Measurements from ENCODE around the gene PADI1. TPM values are rescaled to one million over a fixed set of nuclear protein-coding genes. Genes with fewer than 3 reads are reported as not detected.
A peak's percentile ranks its signal among the peaks of the same experiment; 100 is the strongest.

The PADI1 gene
- total and polyA plus RNA-seq, 7 donors, result not detected

DNA sequence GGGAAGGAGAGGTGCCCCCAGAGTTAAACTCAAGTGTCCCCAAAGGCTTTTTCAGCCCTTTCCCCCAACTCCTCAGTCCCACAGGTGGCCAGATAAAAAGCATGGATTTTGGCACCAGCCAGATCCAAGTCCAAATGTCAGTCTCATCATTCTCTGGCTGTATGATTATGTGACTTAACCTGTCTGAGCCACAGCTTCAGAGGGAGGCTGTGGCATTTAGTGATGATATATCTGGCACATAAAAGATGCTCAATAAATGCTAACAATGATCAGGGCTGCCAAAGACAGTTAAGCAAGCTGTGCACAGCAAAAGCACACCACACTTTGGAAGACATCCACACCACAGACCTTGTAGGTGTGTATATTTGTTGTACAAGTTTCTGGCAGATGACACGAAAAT lies 38.3 kb downstream of the PADI1 start:
- Histone ChIP-seq H3K36me3 (ENCODE audit: insufficient read depth in 1 of 2, low read depth in 1 of 2) (no peaks in the 10 kb centered on the region), H3K9me3 (no peaks in the 10 kb centered on the region), H3K4me1 (no peaks in the 10 kb centered on the region), H3K4me3 (no peak overlapping the region), H3K27me3 (ENCODE audit: insufficient read depth in 3 of 3, low read length in 2 of 3) (peaks cover 0 to 2% (median 0%) of the 10 kb centered on the region in 3 donors), H3K27ac (no peak overlapping the region)
- WGBS, 3 donors, result 88 to 91% (median 90%) methylated on average over 1 of the region's 1 CpG
- DNase-seq, result no peak
- no peak for ATAC-seq
- intact Hi-C loops (cut with DNase I), result no loop called here
- TF ChIP-seq, protein P1, sequence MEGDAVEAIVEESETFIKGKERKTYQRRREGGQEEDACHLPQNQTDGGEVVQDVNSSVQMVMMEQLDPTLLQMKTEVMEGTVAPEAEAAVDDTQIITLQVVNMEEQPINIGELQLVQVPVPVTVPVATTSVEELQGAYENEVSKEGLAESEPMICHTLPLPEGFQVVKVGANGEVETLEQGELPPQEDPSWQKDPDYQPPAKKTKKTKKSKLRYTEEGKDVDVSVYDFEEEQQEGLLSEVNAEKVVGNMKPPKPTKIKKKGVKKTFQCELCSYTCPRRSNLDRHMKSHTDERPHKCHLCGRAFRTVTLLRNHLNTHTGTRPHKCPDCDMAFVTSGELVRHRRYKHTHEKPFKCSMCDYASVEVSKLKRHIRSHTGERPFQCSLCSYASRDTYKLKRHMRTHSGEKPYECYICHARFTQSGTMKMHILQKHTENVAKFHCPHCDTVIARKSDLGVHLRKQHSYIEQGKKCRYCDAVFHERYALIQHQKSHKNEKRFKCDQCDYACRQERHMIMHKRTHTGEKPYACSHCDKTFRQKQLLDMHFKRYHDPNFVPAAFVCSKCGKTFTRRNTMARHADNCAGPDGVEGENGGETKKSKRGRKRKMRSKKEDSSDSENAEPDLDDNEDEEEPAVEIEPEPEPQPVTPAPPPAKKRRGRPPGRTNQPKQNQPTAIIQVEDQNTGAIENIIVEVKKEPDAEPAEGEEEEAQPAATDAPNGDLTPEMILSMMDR (IDR thresholded peaks at IDR 0.05), result no peak

DNA sequence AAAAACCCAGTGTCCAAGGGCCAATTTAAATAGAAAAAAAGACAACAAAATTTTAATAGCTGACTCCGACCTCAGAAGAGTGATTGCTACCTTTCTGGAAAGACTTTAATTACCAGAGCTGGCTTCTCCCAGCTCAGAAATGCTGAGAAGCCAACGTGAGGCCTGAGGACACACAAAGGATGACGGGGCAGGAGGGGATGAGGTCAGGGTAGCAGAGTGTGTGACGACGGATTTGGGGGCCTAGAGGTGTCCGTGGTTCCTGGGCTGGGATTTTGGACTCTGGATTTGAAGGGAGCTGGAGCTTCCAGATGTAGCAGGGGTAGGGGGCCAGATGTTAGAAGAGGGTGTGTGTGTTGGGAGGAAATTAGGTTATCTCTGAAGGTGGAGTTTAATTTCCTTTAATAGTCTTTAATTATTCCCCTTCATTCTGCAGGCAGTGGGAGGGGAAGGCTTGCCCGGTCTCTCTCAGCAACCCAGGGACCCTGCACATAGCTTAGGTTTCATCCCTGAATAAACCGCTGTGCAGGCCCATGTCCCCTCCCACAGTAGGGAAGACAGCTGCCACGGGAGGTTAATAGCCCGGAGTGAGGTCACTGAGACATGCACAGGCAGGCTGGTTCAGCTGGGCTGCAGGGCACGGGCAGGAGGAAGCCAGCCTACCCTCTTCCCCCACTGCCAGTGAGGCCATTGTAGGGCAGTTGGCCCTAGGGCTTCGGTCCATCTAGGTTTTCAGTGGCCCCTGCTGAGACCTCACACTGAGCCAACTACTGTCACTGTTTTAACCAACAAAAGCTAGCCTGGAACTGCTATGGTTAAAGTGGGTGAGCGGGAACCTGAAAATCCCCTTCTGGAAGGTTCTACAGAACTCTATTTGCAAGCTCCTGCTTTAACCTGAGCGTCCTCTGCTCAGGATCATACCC lies 40.2 kb downstream of the PADI1 start:
- 54 to 62% (median 56%) methylated on average over 14 of the region's 14 CpGs for WGBS, 3 donors

DNA sequence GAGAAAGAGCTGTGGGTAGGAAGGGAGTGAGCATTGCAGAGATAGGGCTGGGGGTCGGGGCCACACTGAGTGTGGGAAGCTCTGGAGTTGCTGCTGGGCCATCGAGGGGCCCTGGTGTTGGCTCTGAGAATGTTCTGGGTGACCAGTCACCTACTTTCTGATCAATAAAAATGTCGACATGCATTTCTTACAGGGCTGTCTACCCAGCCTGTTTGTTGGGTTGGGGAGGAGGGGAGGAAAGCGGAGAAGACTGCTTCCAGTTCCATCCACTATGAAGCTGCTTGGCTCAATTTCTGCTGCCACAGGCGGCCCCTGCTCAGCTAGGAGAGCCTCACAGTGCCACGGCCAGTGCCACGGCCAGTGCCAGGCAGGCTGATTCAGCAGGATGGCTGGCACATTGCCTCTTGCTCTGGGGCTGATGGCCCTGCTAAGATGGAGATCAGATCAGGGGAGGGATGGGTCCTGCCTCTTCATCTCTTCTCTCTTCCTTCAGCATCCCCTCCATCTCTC lies 40.9 kb downstream of the PADI1 start:
- ATAC-seq (peak in 1 of 4 donors; percentile 40), DNase-seq (peak in 1 of 2 donors; percentile 23)
- 59 to 67% (median 67%) methylated on average over 7 of the region's 7 CpGs for WGBS, 3 donors
- TF ChIP-seq, protein P1 (IDR thresholded peaks at IDR 0.05), result no peak
- Histone ChIP-seq H3K4me1 (no peaks in the 10 kb centered on the region), H3K4me3 (no peak overlapping the region), H3K9me3 (no peaks in the 10 kb centered on the region), H3K27ac (no peak overlapping the region), H3K27me3 (ENCODE audit: insufficient read depth in 3 of 3, low read length in 2 of 3) (peaks cover 0 to 2% (median 0%) of the 10 kb centered on the region in 3 donors), H3K36me3 (ENCODE audit: insufficient read depth in 1 of 2, low read depth in 1 of 2) (no peaks in the 10 kb centered on the region)
- intact Hi-C loops (cut with DNase I), result no loop called here

More for the DNA sequence above, 40.2 kb downstream of the PADI1 start:
- Histone ChIP-seq H3K9me3 (no peaks in the 10 kb centered on the region), H3K36me3 (ENCODE audit: insufficient read depth in 1 of 2, low read depth in 1 of 2) (no peaks in the 10 kb centered on the region), H3K27me3 (ENCODE audit: insufficient read depth in 3 of 3, low read length in 2 of 3) (peaks cover 0 to 2% (median 0%) of the 10 kb centered on the region in 3 donors), H3K4me1 (no peaks in the 10 kb centered on the region), H3K27ac (no peak overlapping the region), H3K4me3 (no peak overlapping the region)
- ATAC-seq (peak in 1 of 4 donors; percentile 70), DNase-seq (peak in 1 of 2 donors; percentile 24)
- TF ChIP-seq, protein P1 (IDR thresholded peaks at IDR 0.05), result no peak
- intact Hi-C loops (cut with DNase I), result no loop called here

DNA sequence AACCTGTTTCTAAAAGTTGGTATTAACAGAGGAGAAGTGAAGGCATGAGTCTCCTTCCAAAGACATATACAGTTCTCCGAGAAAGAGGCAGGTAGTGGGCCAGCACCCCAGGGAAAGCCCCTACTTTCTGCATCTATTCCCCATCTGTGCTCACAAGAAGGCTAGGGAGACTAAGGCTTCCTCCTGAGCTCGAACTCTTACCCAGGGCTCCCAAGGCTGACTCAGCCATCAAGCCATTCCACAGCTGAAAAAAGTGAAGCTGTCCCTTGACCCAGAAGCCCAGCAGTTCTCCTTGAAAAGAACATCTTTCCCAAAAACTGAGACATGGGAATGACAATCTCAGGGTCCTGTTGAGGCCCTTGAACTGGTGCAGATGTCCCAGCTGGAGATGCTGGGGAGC lies 42.0 kb downstream of the PADI1 start:
- no peaks in the 10 kb centered on the region for H3K36me3 ChIP-seq (ENCODE audit: insufficient read depth in 1 of 2, low read depth in 1 of 2)
- H3K27me3 ChIP-seq (ENCODE audit: insufficient read depth in 3 of 3, low read length in 2 of 3), result peaks cover 0 to 5% (median 0%) of the 10 kb centered on the region in 3 donors
- H3K4me1 ChIP-seq, result no peaks in the 10 kb centered on the region
- no peak overlapping the region for H3K4me3 ChIP-seq
- no peak overlapping the region for H3K27ac ChIP-seq
- DNase-seq, result peak in 1 of 2 donors; percentile 8
- 80 to 93% (median 86%) methylated on average over 2 of the region's 2 CpGs for WGBS, 3 donors
- intact Hi-C loops (cut with DNase I), result no loop called here
- ATAC-seq, result no peak
- H3K9me3 ChIP-seq, result no peaks in the 10 kb centered on the region
- TF ChIP-seq, protein P1 (IDR thresholded peaks at IDR 0.05), result no peak
